K562 treated with DMSO at 1 percent for 24 hours (cell line): ENCODE data around the gene ZNF583. TPM values are rescaled to one million over a fixed set of nuclear protein-coding genes. Genes with fewer than 3 reads are reported as not detected.

Experiments used
- total RNA-seq: library from RNA; unstranded; fragments of 300-600 nt; gene quantifications from 2 replicates; pipeline ENCODE4 v1.2.3, GENCODE V29; 2022; ENCODE audit warnings: low read depth; ENCODE audit not compliant: insufficient read depth

Gene ZNF583
- total RNA-seq, result 0.78 and 0.86 TPM in 2 replicates

DNA sequence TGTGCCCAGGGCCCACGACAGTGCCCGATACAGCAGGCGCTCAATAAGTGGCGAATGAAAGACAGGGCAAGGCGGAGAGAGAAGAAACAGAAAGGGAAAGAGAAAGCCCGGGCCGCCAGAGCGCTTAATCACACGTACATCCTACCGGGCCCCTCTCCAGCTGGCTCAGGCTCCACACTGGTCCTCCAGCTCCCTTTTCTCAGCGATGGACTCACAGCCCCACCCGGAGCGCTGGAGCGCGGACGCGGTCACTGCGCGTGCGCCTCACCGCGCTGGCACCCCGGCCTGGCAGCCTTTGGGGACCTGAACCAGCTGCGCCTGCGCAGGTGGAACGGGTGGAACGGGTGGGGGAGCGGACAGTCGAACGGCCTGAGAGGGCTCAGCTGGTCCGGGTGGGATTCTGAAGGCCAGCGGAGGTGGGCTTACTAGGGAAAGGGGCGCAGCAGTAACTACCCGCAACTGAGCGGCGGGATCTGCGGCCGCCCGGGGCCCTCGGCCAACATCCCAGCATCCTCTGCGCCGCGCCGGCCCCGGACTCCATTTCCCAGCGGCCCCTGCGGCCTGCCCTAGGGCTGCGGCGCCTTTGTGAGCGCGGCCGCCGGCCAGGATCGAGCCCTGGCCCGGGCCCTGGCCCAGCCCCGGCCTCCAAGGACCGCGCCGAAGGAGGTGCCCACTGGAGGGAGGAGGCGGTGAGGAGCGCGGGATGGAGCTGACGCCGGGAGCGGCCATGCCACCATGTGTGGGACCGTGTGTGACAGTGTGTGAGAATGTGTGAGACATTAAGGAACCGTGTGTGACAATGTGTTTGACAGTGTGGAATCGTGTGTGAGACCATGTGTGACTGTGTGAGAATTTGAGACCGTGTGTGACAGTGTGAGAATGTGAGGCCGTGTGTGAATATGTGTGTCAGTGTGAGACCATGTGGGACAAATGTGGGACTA lies at the start of gene ZNF583:
ZNF583 (plus strand) TSS at position 569 of the 941 bp plus-strand sequence. CDS start 2,783 bp downstream, outside the sequence.

DNA sequence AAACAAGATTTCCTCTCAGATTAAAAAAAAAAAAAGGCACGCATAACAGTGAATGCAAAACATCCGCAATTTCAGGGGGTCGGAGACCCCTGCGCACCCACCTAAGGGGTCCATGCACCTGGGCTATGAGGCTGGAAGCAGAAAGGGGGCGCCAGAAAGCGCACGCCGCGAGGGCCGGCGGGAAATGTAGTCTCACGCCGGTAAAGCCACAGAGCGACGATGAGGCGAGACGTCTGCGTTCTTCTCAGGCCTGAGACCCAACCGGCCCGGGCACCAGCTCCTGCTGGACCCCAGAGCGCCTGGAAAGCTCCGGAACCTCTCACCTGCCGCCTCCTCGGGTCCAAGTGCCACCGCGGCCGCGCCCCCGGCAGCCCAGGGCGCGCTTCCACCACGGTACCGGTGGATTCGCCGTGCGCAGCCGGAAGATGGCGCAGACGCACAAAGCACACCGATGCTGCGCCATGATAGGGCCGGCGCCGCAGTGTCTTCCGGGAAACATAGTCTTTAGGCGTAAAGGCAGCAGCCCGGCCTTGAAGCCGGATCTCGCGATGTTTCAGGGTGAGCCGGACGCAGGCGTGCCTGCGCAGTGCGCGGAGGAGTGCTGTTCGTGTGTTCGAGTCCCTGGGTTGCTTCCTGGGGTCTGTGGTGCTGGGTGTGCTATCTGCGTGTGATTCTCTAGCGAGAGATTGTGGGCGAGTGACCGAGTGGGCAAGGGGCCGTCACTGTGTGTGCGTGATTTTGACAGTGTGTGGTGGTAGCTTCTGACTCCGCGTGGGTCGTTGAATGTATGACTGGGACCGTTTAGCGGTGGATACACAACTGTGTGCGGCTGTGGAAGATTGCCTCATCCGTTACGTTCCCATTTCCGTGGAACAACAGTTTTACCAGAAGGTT lies 10.8 kb upstream of the ZNF583 start, which contains the start of gene ZNF582:
ZNF582 (minus strand) TSS at position 416 of the 894 bp plus-strand sequence. CDS start 1,782 bp downstream, outside the sequence.

Other genes starting within 250 kb of the ZNF583 start
- gene GALP, start 228.3 kb upstream of the ZNF583 start, total RNA-seq, result not detected in 2 replicates
- gene ZSCAN5B, start 206.5 kb upstream of the ZNF583 start, total RNA-seq, result 0.34 TPM in 1 of 2 replicates, not detected in the other
- gene ZSCAN5C, start 202.1 kb upstream of the ZNF583 start, total RNA-seq, result not detected in 2 replicates
- gene EDDM13, start 131.6 kb upstream of the ZNF583 start, total RNA-seq, result not detected in 2 replicates
- gene ZSCAN5A, start 89.5 kb upstream of the ZNF583 start, total RNA-seq, result 6.4 and 11.1 TPM in 2 replicates
- 1.3 and 2.1 TPM in 2 replicates for gene ZNF582, start 10.8 kb upstream of the ZNF583 start, total RNA-seq
- not detected in 2 replicates for gene ZNF667, start 73.0 kb downstream of the ZNF583 start, total RNA-seq
- not detected in 2 replicates for gene ZNF471, start 103.5 kb downstream of the ZNF583 start, total RNA-seq
- gene ZFP28, start 134.6 kb downstream of the ZNF583 start, total RNA-seq, result not detected in 2 replicates
- not detected in 2 replicates for gene ZNF470, start 163.1 kb downstream of the ZNF583 start, total RNA-seq
- 0.14 and 0.27 TPM in 2 replicates for gene ZNF71, start 191.0 kb downstream of the ZNF583 start, total RNA-seq
- gene SMIM17, start 238.8 kb downstream of the ZNF583 start, total RNA-seq, result not detected in 2 replicates